Liver (tissue), 9 donors: ENCODE measurements around the gene TMEM131. TPM values are rescaled to one million over a fixed set of nuclear protein-coding genes. Genes with fewer than 3 reads are reported as not detected.

Experiments used
- DNase-seq: peaks from one replicate; pipeline ENCODE4 v3.0.0-alpha.2; 2017; ENCODE audit warnings: low spot score
- H3K27ac ChIP-seq, 2 donors: one replicate each; pipeline ENCODE4 v1.7.0; 2013; ENCODE audit warnings: inconsistent platforms in 2 of 2, low read length in 2 of 2, control low read depth in 1 of 2, low read depth in 1 of 2, mild to moderate bottlenecking in 1 of 2
- H3K27me3 ChIP-seq, 4 donors: one replicate each; pipeline versions ENCODE4 v1.6.1 to v1.7.0; 2013; ENCODE audit warnings: low read length in 3 of 4, inconsistent platforms in 1 of 4, mild to moderate bottlenecking in 1 of 4, moderate library complexity in 1 of 4; ENCODE audit not compliant: control insufficient read depth in 4 of 4, insufficient read depth in 4 of 4
- H3K36me3 ChIP-seq, 4 donors: one replicate each; pipeline versions ENCODE4 v1.6.1 to v1.7.0; 2013; ENCODE audit warnings: low read length in 3 of 4, mild to moderate bottlenecking in 3 of 4, low read depth in 1 of 4, moderate library complexity in 1 of 4; ENCODE audit not compliant: control insufficient read depth in 4 of 4, insufficient read depth in 3 of 4
- H3K4me1 ChIP-seq, 4 donors: one replicate each; pipeline versions ENCODE4 v1.6.1 to v1.7.0; 2013; ENCODE audit warnings: low read length in 3 of 4, mild to moderate bottlenecking in 3 of 4, moderate library complexity in 1 of 4; ENCODE audit not compliant: control insufficient read depth in 4 of 4, insufficient read depth in 4 of 4
- H3K4me3 ChIP-seq, 3 donors: one replicate each; pipeline versions ENCODE4 v1.6.1 to v1.7.0; 2013; ENCODE audit warnings: low read length in 3 of 3, control low read depth in 1 of 3, low read depth in 1 of 3, mild to moderate bottlenecking in 1 of 3
- H3K9ac ChIP-seq, 2 donors: one replicate each; pipeline ENCODE4 v1.7.0; 2013; ENCODE audit warnings: low read length in 2 of 2, mild to moderate bottlenecking in 2 of 2, moderate library complexity in 2 of 2, control low read depth in 1 of 2, low read depth in 1 of 2
- H3K9me3 ChIP-seq, 4 donors: one replicate each; pipeline versions ENCODE4 v1.6.1 to v1.7.0; 2013; ENCODE audit warnings: low read length in 3 of 4; ENCODE audit not compliant: control insufficient read depth in 4 of 4
- ATF3 ChIP-seq: IDR thresholded peaks from 2 replicates; pipeline ENCODE4 v1.6.1; 2016; ENCODE audit warnings: antibody characterized with exemption
- CTCF ChIP-seq: fragments of 150-350 bp; IDR thresholded peaks from 2 replicates; pipeline ENCODE4 v1.5.1; 2017; ENCODE audit warnings: improper control_type of control experiment, low read depth, low read length; ENCODE audit not compliant: missing input control
- FOXA1 ChIP-seq: IDR thresholded peaks from 2 replicates; pipeline ENCODE4 v1.6.1; 2016; ENCODE audit warnings: antibody characterized with exemption
- FOXA2 ChIP-seq: IDR thresholded peaks from 2 replicates; pipeline ENCODE4 v1.6.1; 2016; ENCODE audit warnings: antibody characterized with exemption
- GABPA ChIP-seq, 2 donors: IDR thresholded peaks in 1 of 2; conservative IDR thresholded peaks in 1 of 2; 2 replicates each; pipeline ENCODE4 v1.6.1; 2016; ENCODE audit warnings: antibody characterized with exemption in 2 of 2, mild to moderate bottlenecking in 1 of 2, moderate library complexity in 1 of 2
- HNF4A ChIP-seq, 2 donors: conservative IDR thresholded peaks; 2 replicates each; pipeline ENCODE4 v1.6.1; 2016; ENCODE audit warnings: antibody characterized with exemption in 2 of 2, mild to moderate bottlenecking in 2 of 2
- HNF4G ChIP-seq: IDR thresholded peaks from 2 replicates; pipeline ENCODE4 v1.6.1; 2016; ENCODE audit warnings: antibody characterized with exemption
- JUND ChIP-seq, 2 donors: IDR thresholded peaks; 2 replicates each; pipeline ENCODE4 v1.6.1; 2016; ENCODE audit warnings: antibody characterized with exemption in 2 of 2
- MAX ChIP-seq: IDR thresholded peaks from 2 replicates; pipeline ENCODE4 v1.6.1; 2016; ENCODE audit warnings: antibody characterized with exemption
- NR2F2 ChIP-seq: IDR thresholded peaks from 2 replicates; pipeline ENCODE4 v1.6.1; 2016; ENCODE audit warnings: antibody characterized with exemption
- RAD21 ChIP-seq, 2 donors: IDR thresholded peaks; 2 replicates each; pipeline ENCODE4 v1.6.1; 2016; ENCODE audit warnings: antibody characterized with exemption in 2 of 2, mild to moderate bottlenecking in 2 of 2
- REST ChIP-seq: IDR thresholded peaks from 2 replicates; pipeline ENCODE4 v1.6.1; 2016; ENCODE audit warnings: antibody characterized with exemption, mild to moderate bottlenecking
- RXRA ChIP-seq, 2 donors: IDR thresholded peaks; 2 replicates each; pipeline ENCODE4 v1.6.1; 2017 to 2018; ENCODE audit warnings: antibody characterized with exemption in 2 of 2, mild to moderate bottlenecking in 1 of 2
- SP1 ChIP-seq: IDR thresholded peaks from 2 replicates; pipeline ENCODE4 v1.6.1; 2018; ENCODE audit warnings: antibody characterized with exemption, mild to moderate bottlenecking
- TAF1 ChIP-seq: conservative IDR thresholded peaks from 2 replicates; pipeline ENCODE4 v1.6.1; 2016; ENCODE audit warnings: antibody characterized with exemption, mild to moderate bottlenecking
- YY1 ChIP-seq: IDR thresholded peaks from 2 replicates; pipeline ENCODE4 v1.6.1; 2016; ENCODE audit warnings: antibody characterized with exemption, mild to moderate bottlenecking
- ZBTB33 ChIP-seq: IDR thresholded peaks from 2 replicates; pipeline ENCODE4 v1.6.1; 2016; ENCODE audit warnings: antibody characterized with exemption
- WGBS: extraction: QIAGEN DNeasy Blood & Tissue Kit; methylation state at CpG from one replicate; pipeline ENCODE4 v1.1.7; 2013; 5-methylcytosine and 5-hydroxymethylcytosine counted together
- polyA plus RNA-seq, 2 donors: library from polyadenylated mRNA; stranded (reverse) in 1 of 2; unstranded in 1 of 2; fragments of 200-250 nt in 1 of 2; fragments of >200 nt in 1 of 2; fragmentation: Nextera tagmentation in 1 of 2; extraction: Ambion mirVana in 1 of 2; gene quantifications; one replicate each; pipeline versions ENCODE4 v1.2.1 to v1.2.3, GENCODE V29; 2013 to 2015
- total RNA-seq, 2 donors: library from RNA; depleted of rRNA; stranded (reverse); fragments of >200 nt; gene quantifications; one replicate each; pipeline ENCODE4 v1.2.3, GENCODE V29; 2014
- donor health status: healthy.
- donor health status: healthy.
- donor health status: healthy.
- donor health status: healthy.
- donor health status: healthy.

TMEM131 gene
- total and polyA plus RNA-seq, 4 donors: 6.1 to 22.8 (median 11.2) TPM

- no peaks in the 10 kb centered on the region for H3K4me1 ChIP-seq
- H3K9me3 ChIP-seq: no peaks in the 10 kb centered on the region
- 93% methylated on average over 7 of the region's 7 CpGs for WGBS
- H3K4me3 ChIP-seq: no peak overlapping the region
- H3K36me3 ChIP-seq: peaks cover 5 to 46% (median 29%) of the 10 kb centered on the region in 4 donors
- H3K27ac ChIP-seq: no peak overlapping the region
- DNase-seq: no peak
- H3K9ac ChIP-seq: no peak overlapping the region
- no peaks in the 10 kb centered on the region for H3K27me3 ChIP-seq
- no peak for TF ChIP-seq CTCF
- TF ChIP-seq ZBTB33: no peak
- TF ChIP-seq RXRA (IDR thresholded peaks at IDR 0.05): no peak
- TF ChIP-seq SP1: no peak
- TF ChIP-seq REST: no peak
- no peak for TF ChIP-seq YY1
- TF ChIP-seq HNF4A (conservative IDR thresholded peaks at IDR 0.05): no peak
- no peak for TF ChIP-seq GABPA (IDR thresholded peaks at IDR 0.05 in 1 of 2, conservative IDR thresholded peaks at IDR 0.05 in 1 of 2)
- TF ChIP-seq MAX: no peak
- TF ChIP-seq FOXA2: no peak
- TF ChIP-seq FOXA1: no peak
- no peak for TF ChIP-seq NR2F2
Measured at GRCh38 chr2:97812931-97813330, 182.8 kb downstream of the TMEM131 start.

GRCh38 chr2:97808816-97809215, 186.9 kb downstream of the TMEM131 start:
- WGBS: 92% methylated on average over 4 of the region's 4 CpGs

More at GRCh38 chr2:97808816-97809215, 186.9 kb downstream of the TMEM131 start:
- no peak for TF ChIP-seq HNF4G
- TF ChIP-seq NR2F2: no peak
- TF ChIP-seq REST: no peak
- TF ChIP-seq ATF3: no peak
- TF ChIP-seq JUND (IDR thresholded peaks at IDR 0.05): no peak
- no peak for TF ChIP-seq TAF1
- no peak for TF ChIP-seq YY1
- TF ChIP-seq SP1: no peak
- no peak for TF ChIP-seq ZBTB33
- TF ChIP-seq FOXA2: no peak
- no peak for TF ChIP-seq RAD21 (IDR thresholded peaks at IDR 0.05)
- TF ChIP-seq GABPA (IDR thresholded peaks at IDR 0.05 in 1 of 2, conservative IDR thresholded peaks at IDR 0.05 in 1 of 2): no peak
- H3K4me3 ChIP-seq: no peak overlapping the region
- H3K9me3 ChIP-seq: no peaks in the 10 kb centered on the region
- no peaks in the 10 kb centered on the region for H3K4me1 ChIP-seq
- no peaks in the 10 kb centered on the region for H3K27me3 ChIP-seq
- H3K27ac ChIP-seq: no peak overlapping the region
- no peak for DNase-seq
- H3K9ac ChIP-seq: no peak overlapping the region
- H3K36me3 ChIP-seq: peaks cover 7 to 42% (median 31%) of the 10 kb centered on the region in 4 donors
